ENCODE measurements around the gene F8.
"Not testable (repeated sequence)": the region's sequence is repeated elsewhere in the genome, so short reads cannot be mapped to it uniquely, and the experiment has no call there.

DNA sequence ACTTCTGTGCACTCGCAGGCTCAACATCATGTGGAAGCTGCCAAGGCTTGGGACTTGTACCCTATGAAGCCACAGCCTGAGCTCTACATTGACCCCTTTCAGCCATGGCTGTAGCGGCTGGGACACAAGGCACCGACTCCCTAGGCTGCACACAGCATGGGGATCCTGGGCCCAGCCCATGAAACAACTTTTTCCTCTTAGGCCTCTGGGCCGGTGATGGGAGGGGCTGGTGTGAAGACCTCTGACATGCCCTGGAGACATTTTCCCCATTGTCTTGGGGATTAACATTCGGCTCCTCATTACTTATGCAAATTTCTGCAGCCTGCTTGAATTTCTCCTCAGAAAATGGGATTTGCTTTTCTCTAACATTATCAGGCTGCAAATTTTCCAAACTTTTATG lies 97.8 kb downstream of the F8 start:
- TF ChIP-seq, protein P1, sequence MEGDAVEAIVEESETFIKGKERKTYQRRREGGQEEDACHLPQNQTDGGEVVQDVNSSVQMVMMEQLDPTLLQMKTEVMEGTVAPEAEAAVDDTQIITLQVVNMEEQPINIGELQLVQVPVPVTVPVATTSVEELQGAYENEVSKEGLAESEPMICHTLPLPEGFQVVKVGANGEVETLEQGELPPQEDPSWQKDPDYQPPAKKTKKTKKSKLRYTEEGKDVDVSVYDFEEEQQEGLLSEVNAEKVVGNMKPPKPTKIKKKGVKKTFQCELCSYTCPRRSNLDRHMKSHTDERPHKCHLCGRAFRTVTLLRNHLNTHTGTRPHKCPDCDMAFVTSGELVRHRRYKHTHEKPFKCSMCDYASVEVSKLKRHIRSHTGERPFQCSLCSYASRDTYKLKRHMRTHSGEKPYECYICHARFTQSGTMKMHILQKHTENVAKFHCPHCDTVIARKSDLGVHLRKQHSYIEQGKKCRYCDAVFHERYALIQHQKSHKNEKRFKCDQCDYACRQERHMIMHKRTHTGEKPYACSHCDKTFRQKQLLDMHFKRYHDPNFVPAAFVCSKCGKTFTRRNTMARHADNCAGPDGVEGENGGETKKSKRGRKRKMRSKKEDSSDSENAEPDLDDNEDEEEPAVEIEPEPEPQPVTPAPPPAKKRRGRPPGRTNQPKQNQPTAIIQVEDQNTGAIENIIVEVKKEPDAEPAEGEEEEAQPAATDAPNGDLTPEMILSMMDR (IDR thresholded peaks at IDR 0.05), result not testable (repeated sequence)
- not testable (repeated sequence) for TF ChIP-seq POLR2A (IDR thresholded peaks at IDR 0.05)
